Heart right ventricle (tissue), 16 donors: Measurements from ENCODE around the gene LGR4. TPM values are rescaled to one million over a fixed set of nuclear protein-coding genes. Genes with fewer than 3 reads are reported as not detected.

Source experiments
- ATAC-seq, 8 donors: fragments of 200-7000 bp; cut with Tn5 transposase; one replicate each; pipeline ENCODE4 v1.9.1; 2020; ENCODE audit warnings: mild to moderate bottlenecking in 8 of 8, moderate library complexity in 8 of 8, moderate number of reproducible peaks in 1 of 8
- DNase-seq, 2 donors: peaks; one replicate each; pipeline ENCODE4 v3.0.0-alpha.2; 2020
- H3K27ac ChIP-seq, 10 donors: fragments of 200-600 bp; sonication (generic) in 2 of 10; one replicate each; pipeline versions ENCODE4 v1.5.0 to v1.8.0; 2020 to 2022; ENCODE audit warnings: mild to moderate bottlenecking in 3 of 10
- H3K27me3 ChIP-seq, 7 donors: fragments of 200-600 bp; one replicate each; pipeline ENCODE4 v1.8.0; 2021 to 2022; ENCODE audit warnings: mild to moderate bottlenecking in 2 of 7
- H3K36me3 ChIP-seq, 9 donors: fragments of 200-600 bp; sonication (generic) in 1 of 9; one replicate each; pipeline versions ENCODE4 v1.5.0 to v1.8.0; 2020 to 2022; ENCODE audit warnings: mild to moderate bottlenecking in 2 of 9
- H3K4me1 ChIP-seq, 9 donors: fragments of 200-600 bp; sonication (generic) in 1 of 9; one replicate each; pipeline versions ENCODE4 v1.5.0 to v1.8.0; 2020 to 2022; ENCODE audit warnings: mild to moderate bottlenecking in 4 of 9
- H3K4me3 ChIP-seq, 10 donors: fragments of 200-600 bp; sonication (generic) in 2 of 10; one replicate each; pipeline versions ENCODE4 v1.5.0 to v1.8.0; 2020 to 2022; ENCODE audit warnings: mild to moderate bottlenecking in 7 of 10, moderate library complexity in 2 of 10
- H3K9me3 ChIP-seq, 11 donors: fragments of 200-600 bp in 10 of 11; sonication (generic) in 2 of 11; one replicate each; pipeline versions ENCODE4 v1.5.0 to v1.8.0; 2013 to 2022; ENCODE audit warnings: mild to moderate bottlenecking in 2 of 11, control low read depth in 1 of 11, moderate library complexity in 1 of 11
- WGBS, 2 donors: extraction: QIAGEN DNeasy Blood & Tissue Kit; methylation state at CpG; one replicate each; pipeline ENCODE4 v1.1.7; 2013; ENCODE audit warnings: inconsistent platforms in 1 of 2; 5-methylcytosine and 5-hydroxymethylcytosine counted together
- intact Hi-C, 10 donors: fragments of 100-400 bp; cut with DNase I; formaldehyde crosslinking; loops; one replicate each; pipeline versions ENCODE4 v1.11.1 to v1.14.2; 2022
- microRNA-seq, 2 donors: library from miRNA; unstranded; fragments of <30 nt; microRNA quantifications; one replicate each; pipeline ENCODE4 v1.2.0, GENCODE V29; 2021
- polyA plus RNA-seq, 2 donors: library from polyadenylated mRNA; stranded (reverse); fragments of 200-250 nt; gene quantifications; one replicate each; pipeline ENCODE4 v1.2.3, GENCODE V29; 2013
- total RNA-seq, 10 donors: library from RNA; stranded (reverse); fragmentation: NEBNext Ultra II Directional in 3 of 10; extraction: Animal tissue kit (Norgen Biotek cat#: 25700) in 3 of 10; gene quantifications; one replicate each; pipeline versions ENCODE4 v1.2.1 to v1.2.4, GENCODE V29; 2021 to 2023
- TF ChIP-seq, protein P1 (sequence below), 9 donors: fragments of 200-600 bp; sonication (generic) in 2 of 9; IDR thresholded peaks; one replicate each; pipeline versions ENCODE4 v1.5.0 to v1.8.0; 2021 to 2022; ENCODE audit warnings: antibody characterized with exemption in 9 of 9, mild to moderate bottlenecking in 5 of 9, moderate library complexity in 1 of 9
- donor health status: Arrhythmogenic right ventricular cardiomyopathy.
- donor health status: ischemic (EF 13 %, LVEDD 7.1; RV severe dilation, severe dysfunction).
- donor health status: healthy with polysubstance abuse.
- donor health status: DM: no; HTN: yes; CAD: no.
- donor health status: DM: no; HTN: no; CAD: no.
- donor health status: ischemic (EF 25% LVEDD 6.9; RV normal size, moderate dysfunction).
- donor health status: ischemic (EF 25% LVEDD 5.7; RV mildly dilated, moderate dysfunction).
- donor health status: healthy.
- donor health status: DM: yes; HTN: yes; CAD: no.
- donor health status: Ischemic cardiomyopathy.
- donor health status: ischemic (EF 35%, LVEDD 5.7; RV mildly dilated, moderate dysfunction).
- donor health status: nonischemic (EF 11% LVEDD 7.7; RV severe dilation, severe dysfunction).
- donor health status: DM: yes; HTN: yes; CAD: no.
- donor health status: PGD.
- donor health status: ischemic (EF 29% LVEDD 5.4; RV normal size, mild dysfunction).
- donor health status: nonischemic (EF 23%, LVEDD 6.1; RV moderate dilation, normal function).

The LGR4 gene
- total and polyA plus RNA-seq, 12 donors: 6.0 to 41.0 (median 21.7) TPM

DNA sequence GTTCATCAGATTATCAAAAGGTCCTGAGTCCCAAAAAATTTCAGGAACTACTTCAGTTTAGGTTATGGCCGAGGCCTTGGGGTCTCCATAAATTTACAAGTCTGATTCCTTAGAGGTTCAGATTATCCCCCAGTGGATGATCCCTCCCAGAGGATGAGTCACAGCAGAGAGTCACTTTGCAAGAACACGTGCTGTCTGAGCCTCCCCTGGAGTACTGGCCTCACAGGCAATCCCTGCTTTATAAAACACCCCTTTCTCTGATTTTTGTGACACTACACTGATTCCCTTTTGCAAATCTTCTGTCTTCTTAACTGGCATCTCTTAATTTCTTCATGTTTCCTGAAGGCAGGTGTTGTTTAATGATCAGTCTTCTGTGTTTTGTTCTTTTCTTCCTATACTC, 154.8 kb downstream of the LGR4 start:
- Histone ChIP-seq H3K4me1 (no peaks in the 10 kb centered on the region), H3K36me3 (no peaks in the 10 kb centered on the region), H3K27ac (no peak overlapping the region), H3K4me3 (no peak overlapping the region), H3K9me3 (no peaks in the 10 kb centered on the region), H3K27me3 (no peaks in the 10 kb centered on the region)
- 81 to 86% methylated on average over 2 of the region's 2 CpGs for WGBS, 2 donors
- no peak for ATAC-seq
- no peak for DNase-seq
- TF ChIP-seq, protein P1, sequence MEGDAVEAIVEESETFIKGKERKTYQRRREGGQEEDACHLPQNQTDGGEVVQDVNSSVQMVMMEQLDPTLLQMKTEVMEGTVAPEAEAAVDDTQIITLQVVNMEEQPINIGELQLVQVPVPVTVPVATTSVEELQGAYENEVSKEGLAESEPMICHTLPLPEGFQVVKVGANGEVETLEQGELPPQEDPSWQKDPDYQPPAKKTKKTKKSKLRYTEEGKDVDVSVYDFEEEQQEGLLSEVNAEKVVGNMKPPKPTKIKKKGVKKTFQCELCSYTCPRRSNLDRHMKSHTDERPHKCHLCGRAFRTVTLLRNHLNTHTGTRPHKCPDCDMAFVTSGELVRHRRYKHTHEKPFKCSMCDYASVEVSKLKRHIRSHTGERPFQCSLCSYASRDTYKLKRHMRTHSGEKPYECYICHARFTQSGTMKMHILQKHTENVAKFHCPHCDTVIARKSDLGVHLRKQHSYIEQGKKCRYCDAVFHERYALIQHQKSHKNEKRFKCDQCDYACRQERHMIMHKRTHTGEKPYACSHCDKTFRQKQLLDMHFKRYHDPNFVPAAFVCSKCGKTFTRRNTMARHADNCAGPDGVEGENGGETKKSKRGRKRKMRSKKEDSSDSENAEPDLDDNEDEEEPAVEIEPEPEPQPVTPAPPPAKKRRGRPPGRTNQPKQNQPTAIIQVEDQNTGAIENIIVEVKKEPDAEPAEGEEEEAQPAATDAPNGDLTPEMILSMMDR (IDR thresholded peaks at IDR 0.05): no peak
- intact Hi-C loops: no loop called here

Small RNAs within 50 kb of the gene (microRNA-seq; reads per million reads assigned to microRNA genes)
- gene MIR8087: 0 reads per million in 2 donors

Other genes starting within 250 kb of the LGR4 start
- 10 to 100 TPM in 1 of 10 donors, 1 to 10 TPM in 9; 1.1 to 10.7 (median 3.3) TPM for gene CCDC34, start 109.6 kb downstream of the LGR4 start, total RNA-seq
- 1 to 10 TPM; 2.8 to 3.8 TPM for gene CCDC34, start 109.6 kb downstream of the LGR4 start, polyA plus RNA-seq
- 10 to 100 TPM; 13.9 to 22.3 (median 17.6) TPM for gene LIN7C, start 34.0 kb upstream of the LGR4 start, total RNA-seq
- 1 to 10 TPM; 3.4 to 5.9 TPM for gene LIN7C, start 34.0 kb upstream of the LGR4 start, polyA plus RNA-seq
- gene BDNF, start 227.7 kb upstream of the LGR4 start, total RNA-seq: 10 to 100 TPM in 2 of 10 donors, 1 to 10 TPM in 7, under 1 TPM in 1; 0.67 to 19.1 (median 4.0) TPM
- 1 to 10 TPM in 1 of 2 donors, under 1 TPM in 1; 0.16 to 1.4 TPM for gene BDNF, start 227.7 kb upstream of the LGR4 start, polyA plus RNA-seq